Measurements from ENCODE around the gene PRPF18. TPM values are rescaled to one million over a fixed set of nuclear protein-coding genes. Genes with fewer than 3 reads are reported as not detected.

The PRPF18 gene
- total RNA-seq, 4 donors from 2014 or later: 19.8 to 42.4 (median 32.3) TPM

- H3K27ac ChIP-seq: no peak overlapping the region
- no peaks in the 10 kb centered on the region for H3K9me3 ChIP-seq
- in situ Hi-C loops (cut with MboI; ENCODE audit: low pct_ligation_motif_present in 1 of 4, low pct_unique_long_range_greater_than_20kb in 1 of 4, low sequenced_read_pairs in 3 of 4) (loop anchor here in 2 of 4 donors (5.0 to 10.0 kb wide), 2 partner anchors 107 to 109 kb away; no protein-coding TSS in a partner anchor), intact Hi-C loops (cut with DNase I; ENCODE audit: low total_unique reads) (no loop called here)
- WGBS, 2 donors (ENCODE audit: low coverage in 1 of 2): 94% methylated on average over 4 of the region's 4 CpGs; no CpG with 5 or more reads in 1 of the 2 donors
- H3K27me3 ChIP-seq: no peaks in the 10 kb centered on the region
- H3K4me3 ChIP-seq: no peak overlapping the region
- TF ChIP-seq CTCF (IDR thresholded peaks at IDR 0.05) (no peak), POLR2A (IDR thresholded peaks at IDR 0.05) (no peak), POLR2AphosphoS5 (IDR thresholded peaks at IDR 0.05) (no peak), EP300 (IDR thresholded peaks at IDR 0.05; ENCODE audit: low read depth) (no peak)
- DNase-seq: no peak
- no peaks in the 10 kb centered on the region for H3K36me3 ChIP-seq
- H3K4me1 ChIP-seq: no peaks in the 10 kb centered on the region
These were observed 81.4 kb downstream of the PRPF18 start for GRCh38 chr10:13668126-13668525.

DNA sequence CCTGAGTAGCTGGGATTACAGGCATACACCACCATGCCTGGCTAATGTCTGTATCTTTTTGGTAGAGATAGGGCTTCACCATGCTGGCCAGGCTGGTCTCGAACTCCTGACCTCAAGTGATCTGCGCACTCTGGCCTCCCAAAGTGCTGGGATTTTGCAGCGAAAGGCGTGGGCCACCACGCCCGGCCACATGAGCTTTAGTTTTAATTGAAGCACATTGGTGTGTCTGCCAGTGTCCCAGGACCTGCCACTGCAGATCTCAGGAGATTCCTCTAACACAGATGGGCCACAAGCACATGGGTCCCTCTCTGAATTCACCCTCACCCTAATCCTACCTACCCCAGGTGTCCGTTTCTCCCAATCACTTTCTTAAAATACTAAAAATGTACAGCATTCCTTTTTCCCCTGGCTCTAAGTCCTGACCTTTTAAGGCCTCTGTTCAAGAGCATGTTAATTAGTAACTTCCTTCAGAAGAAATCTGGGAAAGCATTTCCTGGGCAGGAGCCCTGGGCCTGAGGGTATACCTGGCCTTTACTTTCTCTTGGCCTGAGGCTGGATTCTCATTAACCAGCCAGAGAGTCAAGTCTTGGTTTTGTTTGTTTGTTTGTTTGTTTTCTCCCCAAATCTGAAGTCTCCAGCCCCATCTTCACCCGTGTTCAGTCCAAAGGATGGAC is 82.6 kb downstream of the PRPF18 start:
- Histone ChIP-seq H3K27me3 (no peaks in the 10 kb centered on the region), H3K9me3 (no peaks in the 10 kb centered on the region), H3K4me3 (no peak overlapping the region), H3K36me3 (no peaks in the 10 kb centered on the region), H3K27ac (no peak overlapping the region), H3K4me1 (no peaks in the 10 kb centered on the region)
- 72 to 83% methylated on average over 2 to 8 of the region's 8 CpGs for WGBS, 2 donors (ENCODE audit: low coverage in 1 of 2)
- intact Hi-C loops (cut with DNase I; ENCODE audit: low total_unique reads): no loop called here
- DNase-seq: no peak
- TF ChIP-seq EP300 (IDR thresholded peaks at IDR 0.05; ENCODE audit: low read depth) (no peak), POLR2A (IDR thresholded peaks at IDR 0.05) (no peak), POLR2AphosphoS5 (IDR thresholded peaks at IDR 0.05) (no peak), CTCF (IDR thresholded peaks at IDR 0.05) (no peak)
- in situ Hi-C loops (cut with MboI; ENCODE audit: low pct_ligation_motif_present in 1 of 4, low pct_unique_long_range_greater_than_20kb in 1 of 4, low sequenced_read_pairs in 3 of 4): loop anchor here in 2 of 4 donors (5.0 to 10.0 kb wide), 2 partner anchors 105 to 108 kb away; no protein-coding TSS in a partner anchor

DNA sequence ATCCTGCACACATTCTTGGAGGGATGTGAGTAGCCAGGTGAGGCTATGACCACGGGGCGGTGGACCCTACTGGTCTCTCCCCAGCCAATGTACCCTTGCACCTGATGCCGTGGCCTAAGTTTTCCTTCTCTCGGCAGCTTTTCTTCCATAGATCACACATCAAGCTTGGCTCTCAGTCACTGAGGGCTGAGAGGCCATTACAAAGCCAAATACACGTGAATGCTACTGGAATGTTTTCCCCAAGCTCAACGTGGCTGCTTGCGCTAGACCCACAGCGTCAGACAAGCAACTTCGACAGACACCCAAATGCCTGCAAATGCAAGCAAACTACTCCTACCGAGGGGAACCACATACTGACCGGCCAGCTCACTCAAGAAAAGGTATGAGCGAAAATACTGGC is 83.1 kb downstream of the PRPF18 start:
- Histone ChIP-seq H3K27ac (no peak overlapping the region), H3K27me3 (no peaks in the 10 kb centered on the region), H3K36me3 (no peaks in the 10 kb centered on the region), H3K9me3 (no peaks in the 10 kb centered on the region), H3K4me1 (no peaks in the 10 kb centered on the region), H3K4me3 (no peak overlapping the region)
- intact Hi-C loops (cut with DNase I; ENCODE audit: low total_unique reads) (no loop called here), in situ Hi-C loops (cut with MboI; ENCODE audit: low pct_ligation_motif_present in 1 of 4, low pct_unique_long_range_greater_than_20kb in 1 of 4, low sequenced_read_pairs in 3 of 4) (loop anchor here in 2 of 4 donors (5.0 to 10.0 kb wide), 2 partner anchors 105 to 107 kb away; no protein-coding TSS in a partner anchor)
- 93 to 95% methylated on average over 4 to 12 of the region's 12 CpGs for WGBS, 2 donors (ENCODE audit: low coverage in 1 of 2)
- DNase-seq: no peak
- TF ChIP-seq CTCF (IDR thresholded peaks at IDR 0.05) (no peak), EP300 (IDR thresholded peaks at IDR 0.05; ENCODE audit: low read depth) (no peak), POLR2AphosphoS5 (IDR thresholded peaks at IDR 0.05) (no peak), POLR2A (IDR thresholded peaks at IDR 0.05) (no peak)

- H3K4me1 ChIP-seq: no peaks in the 10 kb centered on the region
- no peak for TF ChIP-seq CTCF (IDR thresholded peaks at IDR 0.05)
- TF ChIP-seq POLR2A (IDR thresholded peaks at IDR 0.05): no peak
- TF ChIP-seq EP300 (IDR thresholded peaks at IDR 0.05; ENCODE audit: low read depth): no peak
- TF ChIP-seq POLR2AphosphoS5 (IDR thresholded peaks at IDR 0.05): no peak
- H3K4me3 ChIP-seq: no peak overlapping the region
- no peaks in the 10 kb centered on the region for H3K27me3 ChIP-seq
- no peaks in the 10 kb centered on the region for H3K36me3 ChIP-seq
- in situ Hi-C loops (cut with MboI; ENCODE audit: low pct_ligation_motif_present in 1 of 4, low pct_unique_long_range_greater_than_20kb in 1 of 4, low sequenced_read_pairs in 3 of 4) (no loop called here), intact Hi-C loops (cut with DNase I; ENCODE audit: low total_unique reads) (no loop called here)
- 94 to 100% methylated on average over 2 to 10 of the region's 10 CpGs for WGBS, 2 donors (ENCODE audit: low coverage in 1 of 2)
- H3K27ac ChIP-seq: no peak overlapping the region
- H3K9me3 ChIP-seq: no peaks in the 10 kb centered on the region
- no peak for DNase-seq
These were observed 83.5 kb downstream of the PRPF18 start for GRCh38 chr10:13670311-13670710.
